ENCODE data around the gene KRT33B. TPM values are rescaled to one million over a fixed set of nuclear protein-coding genes. Genes with fewer than 3 reads are reported as not detected.

KRT33B gene
- total and polyA plus RNA-seq, 2 experiments from 2014 or later, result 0.35 TPM; not detected in 1

DNA sequence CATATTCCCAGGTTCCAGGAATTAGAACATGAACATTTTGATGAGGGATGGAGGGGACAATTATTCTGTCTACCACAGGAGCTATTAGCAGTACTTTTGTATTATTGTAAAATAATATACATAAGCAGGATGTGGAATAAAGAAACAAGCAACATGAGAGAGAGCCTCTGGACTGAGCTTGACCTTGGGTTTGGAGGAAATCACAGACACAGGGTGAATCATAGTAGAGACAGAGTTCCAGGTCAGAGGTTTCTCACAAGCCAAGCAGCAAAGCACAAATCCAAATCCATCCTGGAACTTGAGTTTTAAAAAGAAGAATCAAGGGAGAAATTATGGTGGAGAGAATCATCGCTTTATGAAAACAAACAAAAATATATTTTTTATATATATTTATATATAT, 22.7 kb upstream of the KRT33B start:
- WGBS (ENCODE audit: low lambda C conversion rate, missing lambda C conversion rate), result 100% methylated on average over 1 of the region's 1 CpG
- Histone ChIP-seq H3K4me3 (no peak overlapping the region), H3K79me2 (no peaks in the 10 kb centered on the region), H3K36me3 (replicated peaks; ENCODE audit: insufficient read depth, low read depth) (no peaks in the 10 kb centered on the region), H3K9me3 (ENCODE audit: low read depth) (no peaks in the 10 kb centered on the region), H3K27me3 (no peaks in the 10 kb centered on the region), H3K4me2 (no peak overlapping the region), H2AFZ (no peak overlapping the region), H3K9me2 (replicated peaks; ENCODE audit: insufficient read depth) (no peaks in the 10 kb centered on the region), H4K20me1 (ENCODE audit: insufficient read depth, poor library complexity, severe bottlenecking) (no peaks in the 10 kb centered on the region), H3K27ac (no peak overlapping the region), H3K4me1 (ENCODE audit: insufficient read depth) (no peaks in the 10 kb centered on the region)
- TF ChIP-seq, protein P1, sequence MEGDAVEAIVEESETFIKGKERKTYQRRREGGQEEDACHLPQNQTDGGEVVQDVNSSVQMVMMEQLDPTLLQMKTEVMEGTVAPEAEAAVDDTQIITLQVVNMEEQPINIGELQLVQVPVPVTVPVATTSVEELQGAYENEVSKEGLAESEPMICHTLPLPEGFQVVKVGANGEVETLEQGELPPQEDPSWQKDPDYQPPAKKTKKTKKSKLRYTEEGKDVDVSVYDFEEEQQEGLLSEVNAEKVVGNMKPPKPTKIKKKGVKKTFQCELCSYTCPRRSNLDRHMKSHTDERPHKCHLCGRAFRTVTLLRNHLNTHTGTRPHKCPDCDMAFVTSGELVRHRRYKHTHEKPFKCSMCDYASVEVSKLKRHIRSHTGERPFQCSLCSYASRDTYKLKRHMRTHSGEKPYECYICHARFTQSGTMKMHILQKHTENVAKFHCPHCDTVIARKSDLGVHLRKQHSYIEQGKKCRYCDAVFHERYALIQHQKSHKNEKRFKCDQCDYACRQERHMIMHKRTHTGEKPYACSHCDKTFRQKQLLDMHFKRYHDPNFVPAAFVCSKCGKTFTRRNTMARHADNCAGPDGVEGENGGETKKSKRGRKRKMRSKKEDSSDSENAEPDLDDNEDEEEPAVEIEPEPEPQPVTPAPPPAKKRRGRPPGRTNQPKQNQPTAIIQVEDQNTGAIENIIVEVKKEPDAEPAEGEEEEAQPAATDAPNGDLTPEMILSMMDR (IDR thresholded peaks at IDR 0.05; ENCODE audit: poor library complexity), result no peak
- TF ChIP-seq EZH2phosphoT487 (IDR thresholded peaks at IDR 0.05; ENCODE audit: low read depth, severe bottlenecking, unreplicated experiment), result no peak
- TF ChIP-seq EZH2 (IDR thresholded peaks at IDR 0.05; ENCODE audit: borderline replicate concordance), result no peak
- no peak for DNase-seq (ENCODE audit: low spot score)

DNA sequence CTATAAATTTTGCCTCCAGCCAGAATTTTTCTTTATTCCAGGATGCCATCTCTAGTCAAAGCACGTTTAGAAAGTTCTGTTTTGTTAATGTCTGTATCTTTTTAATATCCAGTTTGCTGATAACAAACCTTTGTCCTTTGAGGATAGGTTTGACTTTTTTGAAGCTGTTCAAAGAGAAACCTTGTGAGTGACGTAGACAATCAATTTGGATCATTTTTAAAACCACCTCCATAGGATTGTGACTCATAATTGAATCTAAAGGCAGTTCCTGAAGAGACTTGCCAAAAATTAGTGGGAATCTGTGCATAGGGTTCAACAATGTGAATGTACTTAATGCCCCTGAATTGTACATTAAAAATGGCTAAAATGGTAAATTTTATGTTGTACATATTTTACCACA, 21.9 kb upstream of the KRT33B start:
- no peak overlapping the region for H3K4me3 ChIP-seq
- H4K20me1 ChIP-seq (ENCODE audit: insufficient read depth, poor library complexity, severe bottlenecking), result no peaks in the 10 kb centered on the region
- H2AFZ ChIP-seq, result no peak overlapping the region
- WGBS (ENCODE audit: low lambda C conversion rate, missing lambda C conversion rate), result 43% methylated on average over 2 of the region's 2 CpGs
- no peak overlapping the region for H3K4me2 ChIP-seq
- no peaks in the 10 kb centered on the region for H3K4me1 ChIP-seq (ENCODE audit: insufficient read depth)
- H3K27ac ChIP-seq, result no peak overlapping the region
- no peaks in the 10 kb centered on the region for H3K27me3 ChIP-seq
- no peak for DNase-seq (ENCODE audit: low spot score)
- H3K9me2 ChIP-seq (replicated peaks; ENCODE audit: insufficient read depth), result no peaks in the 10 kb centered on the region
- H3K9me3 ChIP-seq (ENCODE audit: low read depth), result no peaks in the 10 kb centered on the region
- TF ChIP-seq, protein P1 (IDR thresholded peaks at IDR 0.05; ENCODE audit: poor library complexity), result no peak
- no peak for TF ChIP-seq EZH2 (IDR thresholded peaks at IDR 0.05; ENCODE audit: borderline replicate concordance)
- H3K36me3 ChIP-seq (replicated peaks; ENCODE audit: insufficient read depth, low read depth), result no peaks in the 10 kb centered on the region
- no peaks in the 10 kb centered on the region for H3K79me2 ChIP-seq

DNA sequence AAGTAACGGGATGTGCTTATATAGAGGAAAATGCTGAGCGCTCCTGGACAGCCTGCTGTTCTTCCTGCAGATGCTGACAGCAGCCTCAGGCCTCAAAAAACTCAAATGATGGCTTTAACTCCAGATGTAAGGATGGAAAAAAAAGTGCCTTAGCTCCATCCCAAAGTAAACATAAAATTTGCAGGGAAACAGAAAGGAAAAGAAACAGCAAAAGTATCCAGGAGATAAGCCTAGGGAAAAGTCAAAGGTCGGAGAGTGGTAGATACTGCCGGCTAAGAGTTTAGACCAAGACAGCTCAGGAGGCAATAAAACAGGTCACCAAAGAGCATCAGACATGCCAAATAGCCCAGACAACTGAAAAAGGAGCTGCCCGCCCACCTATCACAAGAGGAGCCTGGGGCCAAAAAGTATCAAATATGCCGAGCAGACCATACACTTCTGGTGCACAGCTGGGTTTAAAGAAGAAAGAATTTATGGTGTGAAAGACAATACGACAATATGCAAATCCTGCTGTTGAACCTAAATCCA, 20.9 kb upstream of the KRT33B start:
- WGBS (ENCODE audit: low lambda C conversion rate, missing lambda C conversion rate), result 27% methylated on average over 7 of the region's 7 CpGs
- TF ChIP-seq EZH2 (IDR thresholded peaks at IDR 0.05; ENCODE audit: borderline replicate concordance), result no peak
- TF ChIP-seq, protein P1 (IDR thresholded peaks at IDR 0.05; ENCODE audit: poor library complexity), result no peak
- TF ChIP-seq EZH2phosphoT487 (IDR thresholded peaks at IDR 0.05; ENCODE audit: low read depth, severe bottlenecking, unreplicated experiment), result no peak
- no peaks in the 10 kb centered on the region for H3K79me2 ChIP-seq
- no peak overlapping the region for H3K4me3 ChIP-seq
- H3K4me1 ChIP-seq (ENCODE audit: insufficient read depth), result no peaks in the 10 kb centered on the region
- no peak overlapping the region for H3K4me2 ChIP-seq
- no peak overlapping the region for H2AFZ ChIP-seq
- H3K36me3 ChIP-seq (replicated peaks; ENCODE audit: insufficient read depth, low read depth), result no peaks in the 10 kb centered on the region
- no peaks in the 10 kb centered on the region for H3K9me2 ChIP-seq (replicated peaks; ENCODE audit: insufficient read depth)
- H4K20me1 ChIP-seq (ENCODE audit: insufficient read depth, poor library complexity, severe bottlenecking), result no peaks in the 10 kb centered on the region
- DNase-seq (ENCODE audit: low spot score), result no peak
- H3K27me3 ChIP-seq, result no peaks in the 10 kb centered on the region
- no peaks in the 10 kb centered on the region for H3K9me3 ChIP-seq (ENCODE audit: low read depth)
- H3K27ac ChIP-seq, result no peak overlapping the region

DNA sequence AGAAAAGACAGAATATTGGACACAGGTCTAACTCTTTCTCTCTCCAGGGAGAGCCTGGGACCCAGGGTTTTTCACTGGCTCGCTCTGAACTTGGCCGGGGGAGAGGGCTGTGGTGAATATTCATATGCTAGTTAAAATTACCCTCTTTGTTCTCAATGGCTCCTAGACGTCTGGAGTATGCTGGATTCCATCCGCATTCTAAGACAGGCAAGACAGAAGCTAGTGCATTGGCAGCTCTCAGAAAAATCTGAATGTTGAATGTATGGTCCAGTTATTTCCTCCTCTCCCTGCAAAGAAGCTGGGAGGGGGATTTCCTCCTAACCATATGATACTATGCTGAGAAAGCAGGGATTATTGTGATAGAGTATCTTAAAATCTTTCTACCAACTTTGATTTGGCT, 18.1 kb upstream of the KRT33B start:
- no peak overlapping the region for H3K27ac ChIP-seq
- TF ChIP-seq EZH2phosphoT487 (IDR thresholded peaks at IDR 0.05; ENCODE audit: low read depth, severe bottlenecking, unreplicated experiment) (no peak), EZH2 (IDR thresholded peaks at IDR 0.05; ENCODE audit: borderline replicate concordance) (no peak)
- TF ChIP-seq, protein P1 (IDR thresholded peaks at IDR 0.05; ENCODE audit: poor library complexity), result no peak
- no peak overlapping the region for H3K4me2 ChIP-seq
- no peaks in the 10 kb centered on the region for H4K20me1 ChIP-seq (ENCODE audit: insufficient read depth, poor library complexity, severe bottlenecking)
- H3K9me2 ChIP-seq (replicated peaks; ENCODE audit: insufficient read depth), result no peaks in the 10 kb centered on the region
- no peaks in the 10 kb centered on the region for H3K79me2 ChIP-seq
- no peaks in the 10 kb centered on the region for H3K9me3 ChIP-seq (ENCODE audit: low read depth)
- H3K36me3 ChIP-seq (replicated peaks; ENCODE audit: insufficient read depth, low read depth), result no peaks in the 10 kb centered on the region
- H2AFZ ChIP-seq, result no peak overlapping the region
- no peak overlapping the region for H3K4me3 ChIP-seq
- H3K27me3 ChIP-seq, result no peaks in the 10 kb centered on the region
- WGBS (ENCODE audit: low lambda C conversion rate, missing lambda C conversion rate), result 84% methylated on average over 4 of the region's 4 CpGs
- H3K4me1 ChIP-seq (ENCODE audit: insufficient read depth), result no peaks in the 10 kb centered on the region
- DNase-seq (ENCODE audit: low spot score), result no peak

Measured in hepatocyte (in vitro differentiated cells).